Measurements from ENCODE around the gene FYN.
A peak's percentile ranks its signal among the peaks of the same experiment; 100 is the strongest.
"Not testable (repeated sequence)": the region's sequence is repeated elsewhere in the genome, so short reads cannot be mapped to it uniquely, and the experiment has no call there.

The FYN gene

DNA sequence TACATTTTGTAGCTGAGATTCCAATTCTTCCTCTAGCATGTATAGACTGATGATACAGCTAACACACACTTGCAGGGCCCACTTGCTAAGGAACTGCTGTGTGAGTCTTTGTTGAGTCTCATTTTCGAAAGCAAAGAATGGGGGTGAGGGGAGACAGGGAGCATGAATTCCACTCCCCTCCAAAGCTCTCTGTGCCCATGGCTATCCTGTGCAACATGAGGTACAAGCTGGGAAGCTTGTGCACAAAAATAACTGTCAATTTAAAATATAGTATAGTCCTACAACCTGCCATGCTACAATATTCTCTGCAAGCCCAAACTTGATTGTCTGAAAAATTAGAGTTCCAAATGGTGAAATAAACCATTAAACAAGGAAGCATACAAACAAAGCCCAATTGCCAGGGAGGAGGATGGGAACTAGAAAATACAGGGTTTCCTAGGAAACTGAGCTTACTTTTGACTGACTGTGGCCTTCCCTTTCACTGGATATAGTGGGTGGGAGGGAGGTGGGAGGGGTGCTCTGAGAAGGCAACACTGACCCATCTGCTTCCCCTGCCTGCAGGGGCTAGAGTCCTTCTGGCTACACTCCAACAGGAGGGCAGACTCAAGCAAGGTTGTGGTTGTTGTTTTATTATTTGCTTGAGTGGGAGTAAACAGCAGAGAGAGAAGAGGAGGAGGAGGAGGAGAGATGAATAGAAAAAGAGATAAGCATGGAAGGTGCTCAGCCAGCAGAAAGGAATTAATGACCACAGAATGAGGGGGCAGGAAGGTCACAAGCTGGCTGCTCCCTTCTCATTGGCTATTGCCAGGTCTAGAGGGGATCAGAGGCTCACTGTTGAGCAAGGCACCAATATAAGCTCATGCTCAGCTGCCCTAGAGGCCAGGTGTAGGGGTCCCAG is 84.6 kb downstream of the FYN start (continued):
- TF ChIP-seq ZFHX2 (tag by site-specific recombination; conservative IDR thresholded peaks at IDR 0.05) = peak; percentile 100
- no peak for TF ChIP-seq TCF7L2 (IDR thresholded peaks at IDR 0.05; ENCODE audit: borderline replicate concordance, low read depth, low read length)
- no peak for TF ChIP-seq KLF1 (tag by site-specific recombination; IDR thresholded peaks at IDR 0.05)
- no peak for TF ChIP-seq YY2 (tag by site-specific recombination; IDR thresholded peaks at IDR 0.05)
- TF ChIP-seq, protein P1, sequence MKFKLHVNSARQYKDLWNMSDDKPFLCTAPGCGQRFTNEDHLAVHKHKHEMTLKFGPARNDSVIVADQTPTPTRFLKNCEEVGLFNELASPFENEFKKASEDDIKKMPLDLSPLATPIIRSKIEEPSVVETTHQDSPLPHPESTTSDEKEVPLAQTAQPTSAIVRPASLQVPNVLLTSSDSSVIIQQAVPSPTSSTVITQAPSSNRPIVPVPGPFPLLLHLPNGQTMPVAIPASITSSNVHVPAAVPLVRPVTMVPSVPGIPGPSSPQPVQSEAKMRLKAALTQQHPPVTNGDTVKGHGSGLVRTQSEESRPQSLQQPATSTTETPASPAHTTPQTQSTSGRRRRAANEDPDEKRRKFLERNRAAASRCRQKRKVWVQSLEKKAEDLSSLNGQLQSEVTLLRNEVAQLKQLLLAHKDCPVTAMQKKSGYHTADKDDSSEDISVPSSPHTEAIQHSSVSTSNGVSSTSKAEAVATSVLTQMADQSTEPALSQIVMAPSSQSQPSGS (tag by site-specific recombination; IDR thresholded peaks at IDR 0.05; ENCODE audit: low read depth) = no peak
- no peak for TF ChIP-seq ZNF350 (tag by site-specific recombination; IDR thresholded peaks at IDR 0.05)
- no peak for TF ChIP-seq ZNF654 (tag by site-specific recombination; IDR thresholded peaks at IDR 0.05; ENCODE audit: low read depth)
- TF ChIP-seq, protein P2, sequence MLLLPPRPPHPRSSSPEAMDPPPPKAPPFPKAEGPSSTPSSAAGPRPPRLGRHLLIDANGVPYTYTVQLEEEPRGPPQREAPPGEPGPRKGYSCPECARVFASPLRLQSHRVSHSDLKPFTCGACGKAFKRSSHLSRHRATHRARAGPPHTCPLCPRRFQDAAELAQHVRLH (tag by site-specific recombination; IDR thresholded peaks at IDR 0.05) = no peak
- TF ChIP-seq, protein P3, sequence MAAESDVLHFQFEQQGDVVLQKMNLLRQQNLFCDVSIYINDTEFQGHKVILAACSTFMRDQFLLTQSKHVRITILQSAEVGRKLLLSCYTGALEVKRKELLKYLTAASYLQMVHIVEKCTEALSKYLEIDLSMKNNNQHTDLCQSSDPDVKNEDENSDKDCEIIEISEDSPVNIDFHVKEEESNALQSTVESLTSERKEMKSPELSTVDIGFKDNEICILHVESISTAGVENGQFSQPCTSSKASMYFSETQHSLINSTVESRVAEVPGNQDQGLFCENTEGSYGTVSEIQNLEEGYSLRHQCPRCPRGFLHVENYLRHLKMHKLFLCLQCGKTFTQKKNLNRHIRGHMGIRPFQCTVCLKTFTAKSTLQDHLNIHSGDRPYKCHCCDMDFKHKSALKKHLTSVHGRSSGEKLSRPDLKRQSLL (tag by site-specific recombination; IDR thresholded peaks at IDR 0.05) = no peak
- peak; percentile 100 for TF ChIP-seq EGR2 (tag by site-specific recombination; IDR thresholded peaks at IDR 0.05; ENCODE audit: low read depth)

DNA sequence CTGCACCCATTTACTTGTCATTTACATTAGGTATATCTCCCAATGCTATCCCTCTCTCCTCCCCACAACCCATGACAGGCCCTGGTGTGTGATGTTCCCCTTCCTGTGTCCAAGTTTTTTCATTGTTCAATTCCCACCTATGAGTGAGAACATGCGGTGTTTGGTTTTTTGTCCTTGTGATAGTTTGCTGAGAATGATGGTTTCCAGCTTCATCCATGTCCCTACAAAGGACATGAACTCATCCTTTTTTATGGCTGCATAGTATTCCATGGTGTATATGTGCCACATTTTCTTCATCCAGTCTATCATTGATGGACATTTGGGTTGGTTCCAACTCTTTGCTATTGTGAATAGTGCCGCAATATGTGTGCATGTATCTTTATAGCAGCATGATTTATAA is 87.1 kb downstream of the FYN start:
- H3K27ac ChIP-seq (ENCODE audit: extremely low read depth, low read depth, low read length); H3K4me1 ChIP-seq (ENCODE audit: control insufficient read depth, insufficient read depth, low read length); H3K9me3 ChIP-seq (ENCODE audit: control insufficient read depth, insufficient read depth, low read depth, low read length); POLR2A ChIA-PET; H3K4me3 ChIP-seq (ENCODE audit: low read depth, low read length); H3K36me3 ChIP-seq (ENCODE audit: control insufficient read depth in 2 of 2, insufficient read depth in 1 of 2, low read length in 2 of 2); CTCF ChIA-PET: not testable (repeated sequence)
- TF ChIP-seq, protein P4, sequence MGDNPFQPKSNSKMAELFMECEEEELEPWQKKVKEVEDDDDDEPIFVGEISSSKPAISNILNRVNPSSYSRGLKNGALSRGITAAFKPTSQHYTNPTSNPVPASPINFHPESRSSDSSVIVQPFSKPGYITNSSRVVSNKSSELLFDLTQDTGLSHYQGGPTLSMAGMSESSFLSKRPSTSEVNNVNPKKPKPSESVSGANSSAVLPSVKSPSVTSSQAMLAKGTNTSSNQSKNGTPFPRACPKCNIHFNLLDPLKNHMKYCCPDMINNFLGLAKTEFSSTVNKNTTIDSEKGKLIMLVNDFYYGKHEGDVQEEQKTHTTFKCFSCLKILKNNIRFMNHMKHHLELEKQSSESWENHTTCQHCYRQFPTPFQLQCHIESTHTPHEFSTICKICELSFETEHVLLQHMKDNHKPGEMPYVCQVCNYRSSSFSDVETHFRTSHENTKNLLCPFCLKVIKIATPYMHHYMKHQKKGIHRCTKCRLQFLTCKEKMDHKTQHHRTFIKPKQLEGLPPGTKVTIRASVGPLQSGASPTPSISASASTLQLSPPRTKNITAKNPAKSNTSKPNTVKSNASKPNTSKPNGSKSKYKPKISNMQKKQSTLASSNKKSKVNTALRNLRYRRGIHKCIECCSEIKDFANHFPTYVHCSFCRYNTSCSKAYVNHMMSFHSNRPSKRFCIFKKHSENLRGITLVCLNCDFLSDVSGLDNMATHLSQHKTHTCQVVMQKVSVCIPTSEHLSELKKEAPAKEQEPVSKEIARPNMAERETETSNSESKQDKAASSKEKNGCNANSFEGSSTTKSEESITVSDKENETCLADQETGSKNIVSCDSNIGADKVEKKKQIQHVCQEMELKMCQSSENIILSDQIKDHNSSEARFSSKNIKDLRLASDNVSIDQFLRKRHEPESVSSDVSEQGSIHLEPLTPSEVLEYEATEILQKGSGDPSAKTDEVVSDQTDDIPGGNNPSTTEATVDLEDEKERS (tag by site-specific recombination; IDR thresholded peaks at IDR 0.05) = 0 out of 2 replicates have a peak, but pooled peaks have one; percentile 51
- TF ChIP-seq, protein P2 (tag by site-specific recombination; IDR thresholded peaks at IDR 0.05) = peak; percentile 52; the same call in 1 of the 2 replicates
- TF ChIP-seq ZNF146 (tag by site-specific recombination; IDR thresholded peaks at IDR 0.05) = peak; percentile 90

DNA sequence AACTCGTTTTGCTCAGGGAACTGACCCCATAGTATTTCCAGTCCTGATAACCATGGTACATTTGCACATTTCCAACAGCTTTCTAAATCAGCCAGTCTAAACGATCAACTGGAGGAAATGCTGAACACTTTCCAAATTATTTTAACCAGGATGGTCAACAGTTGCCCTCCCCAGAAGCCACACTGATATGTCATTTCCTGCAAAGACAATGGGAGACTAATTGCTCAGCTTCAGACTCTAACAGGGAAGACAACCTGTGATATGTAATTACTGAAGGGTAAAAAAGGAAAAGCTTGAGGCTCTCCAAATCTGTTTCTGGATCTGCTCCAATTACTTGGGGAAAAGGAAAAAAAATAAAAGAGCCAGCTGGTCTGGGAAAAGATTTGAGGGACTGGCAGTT is 88.8 kb downstream of the FYN start:
- TF ChIP-seq SP7 (tag by site-specific recombination; IDR thresholded peaks at IDR 0.05) (peak; percentile 72), IKZF3 (tag by site-specific recombination; IDR thresholded peaks at IDR 0.05) (no peak), ZIC2 (tag by site-specific recombination; IDR thresholded peaks at IDR 0.05) (no peak), ZNF324 (tag by site-specific recombination; IDR thresholded peaks at IDR 0.05) (no peak), SCRT2 (tag by site-specific recombination; IDR thresholded peaks at IDR 0.05) (0 out of 2 replicates have a peak, but pooled peaks have one; percentile 24), ZNF544 (tag by site-specific recombination; IDR thresholded peaks at IDR 0.05) (no peak), ZNF768 (tag by site-specific recombination; IDR thresholded peaks at IDR 0.05) (no peak)
- Histone ChIP-seq H3K4me3 (ENCODE audit: low read depth, low read length) (no peak overlapping the region), H3K9me3 (ENCODE audit: control insufficient read depth, insufficient read depth, low read depth, low read length) (no peaks in the 10 kb centered on the region), H3K4me1 (ENCODE audit: control insufficient read depth, insufficient read depth, low read length) (peaks cover 8% of the 10 kb centered on the region), H3K27ac (ENCODE audit: extremely low read depth, low read depth, low read length) (no peak overlapping the region), H3K36me3 (ENCODE audit: control insufficient read depth in 2 of 2, insufficient read depth in 1 of 2, low read length in 2 of 2) (no peaks in the 10 kb centered on the region)
- ChIA-PET POLR2A (no interaction called here), CTCF (interaction anchor here (0.5 to 1.6 kb wide), 5 partner anchors 16 to 306 kb away, joined by 3 to 5 read pairs (median 3); no protein-coding TSS in a partner anchor)

Measured in HEK293 (cell line).